HepG2 (cell line): ENCODE measurements around the gene PPP2R2B. TPM values are rescaled to one million over a fixed set of nuclear protein-coding genes. Genes with fewer than 3 reads are reported as not detected.

Experiments used
- GMEB2 ChIP-seq: IDR thresholded peaks from 2 replicates; pipeline ENCODE4 v1.6.1; 2016; ENCODE audit warnings: missing biosample characterization, missing genetic modification reagents, low read depth
- MAFK ChIP-seq, 2 experiments: IDR thresholded peaks in 1 of 2; conservative IDR thresholded peaks in 1 of 2; 2 replicates each; pipeline ENCODE4 v1.6.1; 2011; ENCODE audit warnings: improper control_type of control experiment in 2 of 2, low read length in 2 of 2
- MIER3 ChIP-seq: IDR thresholded peaks from 2 replicates; pipeline ENCODE4 v1.6.1; 2016; ENCODE audit warnings: missing compliant biosample characterization, borderline replicate concordance
- NAIF1 ChIP-seq: sonication (generic); formaldehyde crosslinking; IDR thresholded peaks from 2 replicates; pipeline ENCODE4 v1.5.0; 2020; ENCODE audit warnings: mild to moderate bottlenecking, missing genetic modification reagents, borderline replicate concordance
- PRDM4 ChIP-seq: sonication (generic); formaldehyde crosslinking; IDR thresholded peaks from 2 replicates; pipeline ENCODE4 v1.9.0; 2021; ENCODE audit warnings: missing genetic modification reagents, borderline replicate concordance
- SKI ChIP-seq: fragments of 450-650 bp; IDR thresholded peaks from one replicate; pipeline ENCODE4 v1.6.1; 2018; ENCODE audit warnings: mild to moderate bottlenecking; ENCODE audit not compliant: partially characterized antibody
- STAG1 ChIP-seq: sonication (generic); formaldehyde crosslinking; IDR thresholded peaks from 2 replicates; pipeline ENCODE4 v1.4.0; 2020; ENCODE audit warnings: missing genetic modification reagents
- TAF15 ChIP-seq: fragments of 200-400 bp; formaldehyde crosslinking; IDR thresholded peaks from one replicate; pipeline ENCODE4 v1.6.1; 2018; ENCODE audit warnings: mild to moderate bottlenecking, low read depth, low read length; ENCODE audit not compliant: poor library complexity, severe bottlenecking
- ZBTB3 ChIP-seq: sonication (generic); formaldehyde crosslinking; IDR thresholded peaks from 2 replicates; pipeline ENCODE4 v1.4.0; 2020; ENCODE audit warnings: low read depth, mild to moderate bottlenecking, moderate library complexity, missing genetic modification reagents, borderline replicate concordance
- ZNF34 ChIP-seq: sonication (generic); formaldehyde crosslinking; IDR thresholded peaks from 2 replicates; pipeline ENCODE4 v1.4.0; 2020; ENCODE audit warnings: mild to moderate bottlenecking, missing genetic modification reagents, borderline replicate concordance
- ZNF839 ChIP-seq: sonication (generic); formaldehyde crosslinking; IDR thresholded peaks from 2 replicates; pipeline ENCODE4 v1.4.0; 2020; ENCODE audit warnings: missing genetic modification reagents, mild to moderate bottlenecking, borderline replicate concordance
- polyA plus RNA-seq, 8 experiments: library from polyadenylated mRNA; depleted of rRNA in 3 of 8; stranded (reverse) in 7 of 8; unstranded in 1 of 8; fragments of >200 nt; fragmentation: Illumina TruSeq in 4 of 8; extraction: Trizol in 4 of 8; gene quantifications; 2 replicates each; pipeline versions ENCODE4 v1.2.1 to v1.2.3, GENCODE V29; 2011 to 2016; ENCODE audit warnings: low read depth in 4 of 8, missing spikeins in 1 of 8, mixed read lengths in 1 of 8; ENCODE audit not compliant: insufficient read depth in 1 of 8
- total RNA-seq, 5 experiments: library from RNA; depleted of rRNA; stranded (reverse); fragments of >200 nt; fragmentation: Illumina TruSeq; extraction: Trizol; gene quantifications; 2 replicates each; pipeline ENCODE4 v1.2.3, GENCODE V29; 2016; ENCODE audit warnings: low read depth in 1 of 5

The PPP2R2B gene
- total and polyA plus RNA-seq, 2 of the 13 experiments (the other 11 are each of a cell fraction or from before 2014, with no cell fraction given) = not detected

GRCh38 chr5:146888351-146888978 is 9.9 kb upstream of the PPP2R2B start (continued):
- TF ChIP-seq SKI (no peak), GMEB2 (no peak), ZBTB3 (CRISPR knock-in tag) (no peak), MAFK (conservative IDR thresholded peaks at IDR 0.05 in 1 of 2, IDR thresholded peaks at IDR 0.05 in 1 of 2; ENCODE audit: low read length in 2 of 2) (no peak), STAG1 (CRISPR knock-in tag) (no peak), MIER3 (CRISPR knock-in tag) (no peak), ZNF839 (CRISPR knock-in tag) (no peak), TAF15 (no peak), PRDM4 (no peak), ZNF34 (CRISPR knock-in tag) (no peak), NAIF1 (no peak)
